GM18867 (cell line): ENCODE data around the gene SPATS2L.

Experiments used
- ATAC-seq: cut with Tn5 transposase; IDR thresholded peaks from one replicate; pipeline ENCODE4 v1.9.1; 2021; ENCODE audit warnings: mild to moderate bottlenecking, moderate library complexity; ENCODE audit not compliant: unreplicated experiment

The SPATS2L gene, protein sequence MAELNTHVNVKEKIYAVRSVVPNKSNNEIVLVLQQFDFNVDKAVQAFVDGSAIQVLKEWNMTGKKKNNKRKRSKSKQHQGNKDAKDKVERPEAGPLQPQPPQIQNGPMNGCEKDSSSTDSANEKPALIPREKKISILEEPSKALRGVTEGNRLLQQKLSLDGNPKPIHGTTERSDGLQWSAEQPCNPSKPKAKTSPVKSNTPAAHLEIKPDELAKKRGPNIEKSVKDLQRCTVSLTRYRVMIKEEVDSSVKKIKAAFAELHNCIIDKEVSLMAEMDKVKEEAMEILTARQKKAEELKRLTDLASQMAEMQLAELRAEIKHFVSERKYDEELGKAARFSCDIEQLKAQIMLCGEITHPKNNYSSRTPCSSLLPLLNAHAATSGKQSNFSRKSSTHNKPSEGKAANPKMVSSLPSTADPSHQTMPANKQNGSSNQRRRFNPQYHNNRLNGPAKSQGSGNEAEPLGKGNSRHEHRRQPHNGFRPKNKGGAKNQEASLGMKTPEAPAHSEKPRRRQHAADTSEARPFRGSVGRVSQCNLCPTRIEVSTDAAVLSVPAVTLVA

DNA sequence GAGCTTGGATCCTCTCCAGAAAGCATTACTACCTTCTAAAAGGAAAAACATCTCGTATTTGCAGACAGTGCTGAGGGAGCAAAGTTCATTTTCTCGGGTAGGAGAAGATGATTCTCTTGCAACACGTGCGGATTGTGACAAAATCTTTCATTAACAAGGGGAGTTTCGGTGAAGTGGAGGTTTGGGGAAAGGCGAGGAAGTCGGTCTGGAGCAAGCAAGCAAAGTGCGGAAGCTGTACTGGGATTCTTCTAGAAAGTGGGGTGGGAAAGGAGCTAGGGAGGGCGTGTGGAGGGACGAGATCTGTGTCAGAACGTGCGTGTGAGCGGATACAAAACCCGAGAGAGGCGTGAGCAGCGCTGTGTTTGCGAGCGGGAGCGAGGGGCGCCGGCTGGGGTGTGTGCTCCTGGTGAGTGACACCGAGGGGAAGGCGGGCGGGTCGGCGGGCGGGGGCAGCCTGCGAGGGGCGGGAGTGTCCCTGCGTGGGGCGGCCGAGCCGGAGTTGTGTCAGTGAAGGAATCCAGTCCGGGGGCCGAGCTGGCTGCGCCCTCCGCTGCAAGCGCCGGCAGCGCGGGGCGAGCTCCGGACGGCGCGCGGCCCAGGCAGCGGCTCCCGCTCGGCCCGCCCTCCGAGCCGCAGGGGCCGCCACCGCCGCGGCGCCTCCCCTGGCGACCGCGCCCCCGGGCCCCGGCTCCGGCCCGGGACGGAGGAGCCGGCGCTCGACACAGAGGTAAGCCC is at the start of gene SPATS2L:
SPATS2L (plus strand) TSS at position 498 of the 735 bp plus-strand sequence. CDS start 82,552 bp downstream, outside the sequence.
- ATAC-seq: peak; percentile 59

DNA sequence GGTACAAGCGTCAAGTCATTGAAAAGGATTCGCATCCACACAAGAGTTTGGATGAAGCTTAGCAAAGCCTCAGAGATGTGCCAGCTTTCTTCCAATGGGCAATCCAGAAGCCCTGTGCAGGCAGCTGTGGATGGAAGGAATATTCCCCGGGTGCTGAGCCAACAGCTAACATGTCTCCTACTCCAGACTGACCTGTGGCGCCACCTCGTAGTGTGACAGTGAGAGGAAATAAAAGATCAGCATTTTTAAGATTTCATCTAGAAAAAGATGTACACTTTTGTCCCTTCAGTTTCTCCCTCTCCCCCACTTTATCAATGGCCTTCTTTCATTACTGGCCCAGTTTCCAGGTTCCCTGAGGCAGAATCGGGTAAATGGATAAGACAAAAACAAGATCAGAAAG is 48.9 kb upstream of the SPATS2L start:
- ATAC-seq: no peak

DNA sequence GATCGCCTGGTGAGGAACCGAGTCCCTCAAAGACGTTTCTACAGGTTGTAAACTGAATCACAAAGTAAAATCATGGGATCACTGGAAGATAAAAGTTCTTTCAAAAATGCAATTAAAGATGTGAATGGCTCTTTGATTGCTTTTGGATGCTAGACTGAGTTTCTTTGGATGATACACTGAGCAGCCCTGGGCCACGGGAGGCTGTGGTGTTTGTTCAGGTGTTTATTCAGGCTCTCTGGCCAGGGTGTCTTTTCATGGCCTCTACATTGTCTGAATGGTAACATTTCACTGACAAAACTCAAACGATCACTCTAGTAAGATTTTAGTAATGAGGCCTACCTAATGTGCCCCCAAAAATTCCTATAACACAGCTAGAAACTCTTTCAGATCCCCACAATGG is 48.4 kb upstream of the SPATS2L start:
- ATAC-seq: no peak

DNA sequence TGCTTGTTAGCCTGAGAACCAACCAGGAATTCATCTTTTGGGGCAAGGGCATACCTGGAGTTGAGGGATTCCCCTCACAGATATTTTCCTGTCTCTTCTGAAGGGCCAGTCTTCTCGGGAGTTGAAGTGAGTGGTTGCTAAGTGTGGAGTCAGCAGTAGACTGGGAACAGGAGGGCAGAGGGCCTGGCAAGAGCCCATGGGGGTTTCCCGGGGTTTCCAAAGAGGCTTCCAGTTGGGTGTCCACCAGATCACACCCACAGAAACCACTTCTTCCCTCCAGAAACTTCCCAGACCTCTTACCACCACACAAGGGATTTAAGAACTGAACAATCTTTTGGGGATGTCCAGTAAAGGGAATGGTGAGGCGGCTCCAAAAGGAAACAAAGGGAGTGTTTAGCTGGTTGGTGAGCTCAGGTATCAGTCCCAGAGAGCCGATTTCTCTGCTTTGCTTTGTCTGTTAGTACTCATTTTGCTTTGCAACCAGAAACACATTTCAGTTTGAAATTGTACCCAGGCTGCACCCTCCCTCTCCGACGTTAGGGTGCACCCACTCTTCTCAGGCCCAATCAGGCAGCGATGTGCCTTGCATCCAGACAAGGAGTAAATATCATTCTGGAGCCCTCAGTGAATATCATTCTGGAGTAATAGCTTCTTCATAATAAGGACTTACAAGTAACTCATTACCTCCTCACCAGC is 47.5 kb upstream of the SPATS2L start:
- ATAC-seq: no peak

DNA sequence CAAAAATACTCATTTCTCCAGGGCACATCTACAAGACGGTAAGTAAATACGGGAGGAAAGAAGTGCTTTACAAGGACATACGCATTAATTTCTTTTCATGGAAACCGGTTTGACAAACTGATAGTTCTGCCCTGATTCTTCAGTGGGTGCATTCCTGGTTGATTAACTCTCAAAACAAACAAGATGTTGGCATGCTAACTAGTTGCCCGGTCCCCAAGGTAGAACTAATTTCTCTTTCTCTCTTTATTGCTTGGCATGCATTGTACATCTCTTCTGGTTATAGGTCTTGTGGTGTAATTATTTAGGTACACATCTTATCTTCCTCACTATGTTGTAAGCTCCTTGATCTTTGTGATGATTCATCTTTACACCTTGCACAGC is 46.9 kb upstream of the SPATS2L start:
- ATAC-seq: no peak

DNA sequence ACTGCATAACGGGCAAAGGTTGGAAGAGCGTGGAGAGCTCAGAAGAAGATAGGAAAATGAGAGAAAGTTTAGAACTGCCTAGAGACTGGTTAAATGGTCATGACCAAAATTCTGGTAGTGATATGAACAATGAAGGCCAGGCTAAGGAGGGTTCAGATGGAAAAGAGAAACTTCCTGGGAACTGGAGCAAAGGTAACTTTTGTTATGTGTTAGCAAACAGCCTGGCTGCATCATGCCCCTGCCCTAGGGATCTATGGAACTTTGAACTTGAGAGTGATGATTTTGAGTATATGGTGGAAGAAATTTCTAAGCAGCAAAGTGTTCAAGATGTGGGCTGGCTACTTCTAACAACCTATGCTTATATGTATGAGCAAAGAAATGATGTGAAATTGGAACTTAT is 44.4 kb upstream of the SPATS2L start:
- no peak for ATAC-seq

DNA sequence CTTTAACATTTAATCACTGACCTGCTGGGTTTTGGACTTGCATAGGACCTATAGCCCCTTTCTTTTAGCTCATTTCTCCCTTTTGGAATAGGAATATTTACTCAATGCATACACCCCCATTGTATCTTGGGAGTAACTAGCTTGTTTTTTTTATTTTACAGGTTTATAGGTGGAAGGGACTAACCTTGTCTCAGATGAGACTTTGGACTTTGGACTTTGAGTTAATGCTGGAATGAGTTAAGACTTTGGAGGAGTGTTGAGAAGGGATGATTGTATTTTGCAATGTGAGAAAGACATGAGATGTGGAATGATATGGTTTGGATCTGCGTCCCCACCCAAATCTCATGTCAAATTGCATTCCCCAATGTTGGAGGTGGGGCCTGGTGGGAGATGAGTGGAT is 43.2 kb upstream of the SPATS2L start:
- no peak for ATAC-seq

DNA sequence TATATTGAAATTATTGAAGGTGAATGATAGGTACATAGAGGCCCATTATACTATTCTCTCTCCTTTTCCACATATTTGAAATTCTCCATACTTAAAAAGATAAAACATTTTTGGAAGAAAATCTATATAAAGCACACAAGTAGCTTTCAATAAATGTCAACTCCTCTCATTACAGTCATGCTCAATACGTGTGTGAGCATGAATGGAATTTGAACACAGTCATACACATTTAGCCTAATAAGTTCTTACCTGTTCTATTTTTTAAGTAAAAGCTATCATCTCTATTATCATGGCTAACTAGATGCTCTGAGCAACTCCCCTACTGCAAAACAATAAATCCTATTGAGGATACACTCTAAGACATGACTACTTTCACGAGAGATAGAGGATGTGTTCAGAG is 41.9 kb upstream of the SPATS2L start:
- no peak for ATAC-seq

DNA sequence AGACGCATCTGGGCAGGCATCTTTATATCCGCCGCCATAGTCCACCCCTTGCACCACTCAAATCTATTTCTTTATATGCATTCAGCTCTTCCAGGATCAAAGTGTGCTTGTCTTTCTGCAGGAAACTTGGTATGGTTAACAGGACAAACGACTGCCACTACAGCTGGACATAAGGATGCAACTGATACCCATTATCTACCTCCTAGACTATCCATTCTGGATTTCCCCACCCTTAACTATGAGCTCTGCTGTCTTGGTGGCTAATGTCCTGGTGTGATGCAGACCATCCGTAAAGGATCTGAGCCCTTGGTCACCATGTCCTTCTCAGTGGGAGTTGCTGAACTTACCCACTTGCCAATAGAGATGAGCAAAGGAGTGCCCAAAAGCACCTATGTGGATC is 40.1 kb upstream of the SPATS2L start:
- ATAC-seq: no peak

DNA sequence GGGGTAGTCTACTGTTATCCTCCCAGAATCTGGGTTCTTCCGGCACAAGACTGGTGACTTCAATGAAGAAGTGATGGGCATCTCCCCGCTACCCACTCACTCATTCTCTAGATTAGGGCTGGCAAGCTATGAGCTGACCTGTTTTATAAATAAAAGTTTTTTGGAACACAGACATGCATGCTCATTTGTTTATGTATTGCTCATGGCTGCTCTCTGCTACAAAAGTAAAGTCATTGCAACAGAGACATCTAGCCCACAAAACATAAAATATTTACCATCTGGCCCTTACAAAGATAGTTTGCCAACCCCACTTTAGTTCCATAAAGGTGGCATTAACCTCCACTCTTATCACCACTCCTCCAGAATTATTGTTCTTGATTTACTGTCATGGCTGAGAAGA is 39.1 kb upstream of the SPATS2L start:
- ATAC-seq: no peak

DNA sequence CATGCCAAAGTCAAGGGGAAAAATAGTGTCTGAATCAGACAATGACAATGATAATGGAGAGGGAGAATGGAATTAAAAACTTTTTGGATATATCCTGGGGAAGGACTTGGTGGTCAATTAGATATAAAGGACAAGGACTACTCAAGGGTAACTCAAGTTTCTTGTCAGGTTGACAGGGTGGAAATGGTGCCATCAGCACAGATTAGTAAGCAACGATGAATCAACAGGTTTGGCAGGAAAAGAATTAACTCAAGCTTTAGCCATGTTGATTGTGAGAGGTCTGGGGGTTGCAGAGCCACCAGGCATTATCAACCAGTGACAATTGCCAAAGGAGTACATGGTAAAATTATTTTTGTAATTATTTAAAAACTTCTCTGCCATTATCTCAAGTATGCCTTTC is 35.8 kb upstream of the SPATS2L start:
- ATAC-seq: no peak

DNA sequence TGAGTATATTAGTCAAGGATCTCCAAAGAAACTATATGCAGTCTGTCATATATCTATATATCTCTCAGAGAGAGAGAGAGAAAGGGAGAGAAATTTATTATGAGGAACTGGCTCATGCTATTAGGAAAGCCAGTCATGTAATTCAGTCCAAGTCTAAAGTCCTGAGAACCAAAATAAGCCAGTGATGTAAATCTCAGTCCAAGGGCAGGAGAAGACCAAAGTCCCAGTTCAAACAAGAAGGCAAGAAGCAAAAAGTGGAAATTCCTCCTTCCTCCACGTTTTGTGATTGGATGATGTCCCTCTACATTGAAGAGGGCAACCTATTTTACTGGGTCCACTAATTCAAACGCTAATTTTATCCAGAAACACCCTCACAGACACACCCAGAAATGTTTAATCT is 34.2 kb upstream of the SPATS2L start:
- no peak for ATAC-seq

DNA sequence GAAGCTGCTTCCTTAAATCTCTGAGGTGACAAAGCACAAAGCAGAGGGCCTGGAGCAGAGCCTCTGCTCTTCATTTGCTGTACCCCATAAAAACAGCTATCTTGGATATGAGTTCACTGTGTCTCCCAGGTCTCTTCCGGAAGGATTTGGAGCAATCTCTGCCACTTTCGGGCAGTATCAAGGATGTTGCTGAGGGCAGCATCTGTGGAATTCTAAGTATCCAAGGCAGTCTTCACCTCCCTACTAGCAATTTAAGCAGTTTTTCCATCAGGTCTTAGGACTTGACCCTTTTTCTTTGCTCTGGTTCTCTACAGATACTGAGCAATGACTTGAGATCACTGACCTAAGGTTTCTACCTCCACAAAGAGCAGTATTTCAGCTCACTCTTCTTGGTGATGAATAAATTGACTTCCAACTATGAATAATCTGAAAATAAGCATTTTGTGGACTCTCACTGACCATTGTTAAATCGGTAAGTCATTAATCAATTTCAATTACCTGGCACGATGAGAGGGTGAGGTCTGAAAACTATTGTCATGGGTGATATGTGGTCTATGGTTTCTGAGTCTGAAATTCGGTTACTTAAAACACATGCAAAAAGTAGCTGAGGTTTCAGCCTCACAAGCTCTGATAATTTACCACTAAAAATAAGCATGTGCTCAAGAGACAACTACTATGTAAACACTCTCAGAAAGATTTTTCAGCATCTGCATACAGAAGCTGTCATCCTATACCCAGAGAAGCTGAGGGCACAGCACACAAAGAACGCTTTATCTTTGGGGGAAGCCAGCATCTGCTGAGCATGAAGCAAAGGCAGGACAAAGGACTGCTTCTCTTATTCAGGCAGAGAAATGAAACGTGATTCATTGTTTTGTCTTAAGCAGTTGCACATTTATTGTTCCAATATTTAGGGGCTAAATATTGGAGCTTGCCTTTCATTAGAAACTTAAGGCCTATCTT is 32.1 kb upstream of the SPATS2L start:
- no peak for ATAC-seq

DNA sequence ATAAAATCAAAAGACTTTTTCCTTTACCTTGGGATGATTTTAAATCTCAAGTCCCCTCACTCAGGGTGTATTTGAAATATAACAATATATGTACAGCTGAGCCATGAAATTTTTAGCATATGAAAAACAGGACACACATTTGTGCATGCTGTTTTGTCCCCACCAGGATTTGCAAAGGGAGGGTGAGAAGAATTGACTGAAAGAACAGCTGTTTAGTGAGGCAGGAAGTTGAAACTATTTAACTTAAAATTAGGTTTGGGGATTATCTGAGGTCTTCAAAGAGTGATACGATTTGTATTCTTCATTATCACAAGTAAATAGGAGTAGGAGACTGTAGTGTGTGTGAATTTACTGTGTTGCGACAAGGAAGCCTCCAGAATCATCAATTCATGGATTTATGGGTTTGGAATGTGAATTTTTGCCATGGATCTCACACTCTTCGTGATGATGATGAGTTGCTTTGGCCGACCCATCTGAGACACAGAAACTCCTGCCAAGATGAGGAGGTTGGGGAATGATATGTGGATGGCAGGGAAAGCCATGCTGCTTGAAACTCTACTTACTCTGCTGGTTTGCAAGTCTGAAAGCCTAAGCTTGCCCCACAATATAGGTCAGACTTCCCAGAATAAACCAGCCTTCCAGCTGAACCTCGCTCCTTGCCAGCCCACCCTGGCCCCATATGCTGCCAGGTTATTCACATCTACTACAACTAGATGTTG is 31.0 kb upstream of the SPATS2L start:
- ATAC-seq: no peak

DNA sequence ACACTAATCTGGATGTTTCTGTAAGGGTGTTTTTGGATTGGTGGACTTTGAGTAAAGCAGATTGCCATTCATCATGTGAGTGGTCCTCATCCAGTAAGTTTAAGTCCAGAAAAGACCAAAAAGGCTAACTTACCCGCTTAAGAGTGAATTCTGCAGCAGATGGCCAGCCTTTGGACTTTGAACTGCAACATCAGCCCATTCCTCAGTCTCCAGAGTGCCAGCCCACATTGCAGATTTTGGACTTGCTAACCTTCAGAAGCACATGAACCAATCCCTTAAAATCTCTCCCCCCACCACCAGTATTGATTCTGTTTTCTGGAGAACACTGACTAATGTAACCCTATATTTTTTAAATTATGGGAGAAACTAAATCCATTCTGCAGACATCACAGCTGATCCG is 30.0 kb upstream of the SPATS2L start:
- no peak for ATAC-seq

DNA sequence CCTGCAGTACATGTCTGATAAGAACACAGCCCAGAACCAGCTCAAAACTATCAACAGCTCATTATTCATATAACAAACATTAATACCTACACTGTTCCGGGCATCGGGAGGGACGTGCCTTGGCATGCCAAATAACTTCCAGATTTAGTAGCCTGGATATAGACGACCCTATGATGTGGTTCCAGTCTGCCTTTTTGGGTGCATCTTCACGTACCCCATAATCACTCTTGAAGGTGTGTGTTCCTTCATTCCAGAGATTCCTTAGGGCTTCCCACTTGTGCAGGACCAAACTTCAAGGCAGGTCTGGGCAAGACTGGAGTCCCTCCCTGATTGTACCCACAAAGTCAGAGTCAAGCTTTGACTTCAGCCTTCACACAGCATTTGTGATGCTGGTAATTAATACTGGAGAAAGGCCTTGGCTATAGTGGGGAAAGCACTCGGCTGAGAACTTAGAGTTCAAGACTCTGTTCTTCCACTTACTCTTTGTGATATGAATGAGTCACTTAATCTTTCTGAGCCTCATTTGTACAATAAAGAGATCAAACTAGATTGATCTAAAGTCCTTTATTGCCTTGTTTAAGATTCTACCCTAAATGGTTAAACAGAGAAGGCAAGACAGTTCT is 27.7 kb upstream of the SPATS2L start:
- ATAC-seq: no peak

DNA sequence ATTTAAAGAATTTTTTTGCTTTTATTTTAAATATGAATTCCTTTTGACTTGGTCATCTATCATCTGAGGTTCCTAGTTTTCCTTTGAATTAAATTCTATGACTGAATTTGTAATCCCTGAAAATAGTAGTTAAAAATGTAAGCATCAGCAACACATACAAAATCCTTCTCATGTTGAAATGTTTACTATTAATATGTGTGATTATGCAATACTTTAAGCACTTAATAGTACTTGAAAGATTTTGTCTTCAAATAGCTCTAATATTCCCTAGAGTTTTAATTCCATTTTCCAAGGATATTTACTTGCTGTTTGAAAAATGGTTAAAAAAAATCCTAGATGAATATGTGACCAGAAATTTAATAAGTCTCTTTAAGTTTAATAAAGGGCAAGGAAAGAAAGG is 26.6 kb upstream of the SPATS2L start:
- ATAC-seq: no peak

DNA sequence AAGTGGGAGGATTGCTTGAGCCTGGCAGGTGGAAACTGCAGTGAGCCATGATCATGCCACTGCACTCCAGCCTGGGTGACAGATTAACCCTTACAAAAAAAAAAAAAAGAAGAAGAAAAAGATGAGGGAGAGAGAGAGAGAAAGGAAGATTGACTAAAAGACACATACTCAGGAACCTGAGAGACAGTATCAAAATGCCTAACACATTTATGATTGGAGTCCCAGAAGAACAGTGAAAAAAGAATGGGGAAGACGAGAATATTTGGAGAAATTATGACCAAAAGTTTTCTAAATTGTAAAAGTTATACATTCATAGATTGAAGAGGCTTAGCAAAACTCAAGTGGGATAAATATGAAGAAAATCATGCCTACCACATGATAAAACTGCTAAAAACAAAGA is 19.9 kb upstream of the SPATS2L start:
- no peak for ATAC-seq

DNA sequence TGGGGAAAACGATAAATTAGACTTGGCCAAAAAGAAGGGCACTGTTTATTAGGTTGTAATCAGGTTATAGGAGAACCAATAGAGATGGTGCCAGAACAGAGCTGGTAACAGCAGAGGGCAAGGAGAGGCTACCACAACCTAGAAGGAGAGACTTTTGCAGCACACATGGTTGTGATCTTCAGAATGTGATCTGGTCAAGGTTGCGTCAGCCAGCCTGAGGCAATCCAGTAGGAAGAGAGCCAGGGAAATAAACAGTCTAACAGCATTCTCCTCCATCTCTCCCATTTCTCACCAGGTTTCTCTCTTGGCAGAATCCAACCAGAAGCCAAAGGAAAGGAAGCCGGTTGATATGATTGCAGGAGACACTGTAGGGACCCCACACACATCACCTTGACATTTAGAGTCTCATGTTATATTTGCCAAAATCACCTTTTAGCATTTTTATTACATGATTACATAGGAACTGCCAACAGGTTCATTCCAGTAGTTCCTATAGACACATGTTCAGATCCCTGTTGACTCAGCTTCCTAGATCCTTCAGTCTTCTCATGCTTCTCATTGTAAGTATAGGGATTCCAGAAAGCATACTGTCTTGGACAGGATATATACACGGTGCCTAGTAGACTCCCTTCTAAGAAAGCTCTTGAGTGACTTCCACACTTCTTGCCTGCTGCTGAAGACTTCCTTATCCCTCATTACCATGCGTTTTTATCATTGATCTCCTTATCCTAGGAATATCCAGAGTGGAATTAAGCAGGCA is 17.6 kb upstream of the SPATS2L start:
- ATAC-seq: no peak
